Epithelial cell of proximal tubule (primary cell): ENCODE results near the gene GPR78. TPM values are rescaled to one million over a fixed set of nuclear protein-coding genes. Genes with fewer than 3 reads are reported as not detected.

ENCODE experiments used
- DNase-seq: peaks from one replicate; pipeline ENCODE4 v3.0.0-alpha.2; 2011; ENCODE audit warnings: low read depth
- H3K4me3 ChIP-seq: 2 replicates; pipeline ENCODE4 v1.5.1; 2011; ENCODE audit warnings: low read depth, mild to moderate bottlenecking, low read length
- total RNA-seq: library from RNA; depleted of rRNA; stranded (reverse); fragments of >200 nt; gene quantifications from 2 replicates; pipeline ENCODE4 v1.2.3, GENCODE V29; 2015
- TF ChIP-seq, protein P1 (sequence below): conservative IDR thresholded peaks from 2 replicates; pipeline ENCODE4 v1.5.1; 2012; ENCODE audit warnings: low read depth, mild to moderate bottlenecking, low read length

The GPR78 gene, protein sequence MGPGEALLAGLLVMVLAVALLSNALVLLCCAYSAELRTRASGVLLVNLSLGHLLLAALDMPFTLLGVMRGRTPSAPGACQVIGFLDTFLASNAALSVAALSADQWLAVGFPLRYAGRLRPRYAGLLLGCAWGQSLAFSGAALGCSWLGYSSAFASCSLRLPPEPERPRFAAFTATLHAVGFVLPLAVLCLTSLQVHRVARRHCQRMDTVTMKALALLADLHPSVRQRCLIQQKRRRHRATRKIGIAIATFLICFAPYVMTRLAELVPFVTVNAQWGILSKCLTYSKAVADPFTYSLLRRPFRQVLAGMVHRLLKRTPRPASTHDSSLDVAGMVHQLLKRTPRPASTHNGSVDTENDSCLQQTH
- total RNA-seq, result not detected in 2 replicates

DNA sequence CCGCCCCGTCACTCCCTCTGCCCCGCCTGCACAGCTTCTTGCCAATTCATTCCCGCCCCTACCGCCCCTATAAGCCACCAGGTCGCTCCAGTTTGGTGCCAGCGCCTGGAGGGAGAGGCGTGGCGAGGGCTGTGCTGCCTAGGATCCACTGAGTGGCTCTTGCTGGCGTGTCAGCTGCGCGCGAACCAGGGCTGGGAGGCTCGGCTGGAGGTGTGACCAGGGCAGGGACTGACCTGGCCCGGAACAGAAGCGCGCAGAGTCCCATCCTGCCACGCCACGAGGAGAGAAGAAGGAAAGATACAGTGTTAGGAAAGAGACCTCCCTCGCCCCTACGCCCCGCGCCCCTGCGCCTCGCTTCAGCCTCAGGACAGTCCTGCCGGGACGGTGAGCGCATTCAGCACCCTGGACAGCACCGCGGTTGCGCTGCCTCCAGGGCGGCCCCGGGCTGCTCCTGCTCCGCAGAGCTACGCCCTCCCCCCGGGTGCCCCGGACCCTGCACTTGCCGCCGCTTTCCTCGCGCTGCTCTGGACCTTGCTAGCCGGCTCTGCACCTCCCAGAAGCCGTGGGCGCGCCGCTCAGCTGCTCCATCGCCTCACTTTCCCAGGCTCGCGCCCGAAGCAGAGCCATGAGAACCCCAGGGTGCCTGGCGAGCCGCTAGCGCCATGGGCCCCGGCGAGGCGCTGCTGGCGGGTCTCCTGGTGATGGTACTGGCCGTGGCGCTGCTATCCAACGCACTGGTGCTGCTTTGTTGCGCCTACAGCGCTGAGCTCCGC is at the start of gene GPR78:
GPR78 (plus strand) TSS at position 72 of the 773 bp plus-strand sequence; CDS start at position 663, 591 bp downstream.
- no peak for DNase-seq
- H3K4me3 ChIP-seq, result no peak within 1 kb of the TSS
- TF ChIP-seq, protein P1, sequence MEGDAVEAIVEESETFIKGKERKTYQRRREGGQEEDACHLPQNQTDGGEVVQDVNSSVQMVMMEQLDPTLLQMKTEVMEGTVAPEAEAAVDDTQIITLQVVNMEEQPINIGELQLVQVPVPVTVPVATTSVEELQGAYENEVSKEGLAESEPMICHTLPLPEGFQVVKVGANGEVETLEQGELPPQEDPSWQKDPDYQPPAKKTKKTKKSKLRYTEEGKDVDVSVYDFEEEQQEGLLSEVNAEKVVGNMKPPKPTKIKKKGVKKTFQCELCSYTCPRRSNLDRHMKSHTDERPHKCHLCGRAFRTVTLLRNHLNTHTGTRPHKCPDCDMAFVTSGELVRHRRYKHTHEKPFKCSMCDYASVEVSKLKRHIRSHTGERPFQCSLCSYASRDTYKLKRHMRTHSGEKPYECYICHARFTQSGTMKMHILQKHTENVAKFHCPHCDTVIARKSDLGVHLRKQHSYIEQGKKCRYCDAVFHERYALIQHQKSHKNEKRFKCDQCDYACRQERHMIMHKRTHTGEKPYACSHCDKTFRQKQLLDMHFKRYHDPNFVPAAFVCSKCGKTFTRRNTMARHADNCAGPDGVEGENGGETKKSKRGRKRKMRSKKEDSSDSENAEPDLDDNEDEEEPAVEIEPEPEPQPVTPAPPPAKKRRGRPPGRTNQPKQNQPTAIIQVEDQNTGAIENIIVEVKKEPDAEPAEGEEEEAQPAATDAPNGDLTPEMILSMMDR, result no peak

DNA sequence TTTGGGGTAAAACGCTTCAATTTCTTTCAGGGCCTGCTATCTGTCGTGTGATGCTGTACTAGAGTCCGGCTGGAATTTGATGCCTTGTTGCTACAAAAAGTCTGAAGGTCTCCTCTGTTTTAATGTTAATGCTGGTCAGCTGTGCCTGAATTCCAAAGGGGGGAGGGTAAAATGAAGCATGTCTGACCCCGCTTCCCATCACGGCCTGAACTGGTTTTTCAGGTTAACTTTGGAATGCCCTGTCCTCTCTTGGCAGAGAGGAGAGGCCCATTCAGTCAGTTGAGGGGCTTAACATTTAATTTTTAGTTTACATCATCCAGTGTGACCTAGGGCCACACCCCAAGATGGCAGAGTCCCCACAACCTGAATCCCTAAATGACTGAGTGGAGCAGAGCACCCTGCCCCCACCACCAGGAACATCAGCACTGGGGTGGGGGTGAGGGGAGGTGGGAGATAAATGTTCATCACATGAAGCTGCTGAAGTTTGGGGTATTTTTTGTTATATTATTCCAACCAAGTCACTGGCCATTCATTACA is 47.9 kb upstream of the GPR78 start:
- H3K4me3 ChIP-seq, result no peak overlapping the region
- no peak for DNase-seq
- TF ChIP-seq, protein P1, result no peak

DNA sequence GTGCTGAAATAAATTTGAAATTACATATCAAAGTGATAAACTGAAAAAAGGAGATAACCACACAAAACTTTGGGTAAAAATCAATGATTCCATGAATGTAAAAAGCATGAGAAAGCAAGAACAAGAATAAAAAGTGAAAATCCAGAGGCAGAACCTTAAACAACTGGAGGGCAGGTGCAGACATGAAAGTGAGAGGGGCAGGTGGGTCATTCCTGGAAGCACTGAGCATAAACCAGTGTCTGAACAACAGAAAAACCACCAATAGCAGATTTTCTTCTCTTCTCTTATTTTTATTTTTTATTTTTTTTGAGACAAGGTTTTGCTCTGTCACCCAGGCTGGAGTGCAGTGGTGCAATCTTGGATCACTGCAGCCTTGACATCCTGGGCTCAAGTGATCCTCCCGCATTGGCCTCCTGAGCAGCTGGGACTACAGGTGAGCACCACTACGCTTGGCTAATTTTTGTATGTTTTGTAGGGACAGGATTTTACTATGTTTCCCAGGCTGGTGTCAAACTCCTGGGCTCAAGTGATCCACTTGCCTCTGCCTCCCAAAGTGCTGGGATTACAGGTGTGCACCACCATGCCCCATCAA is 46.8 kb upstream of the GPR78 start:
- H3K4me3 ChIP-seq, result no peak overlapping the region
- TF ChIP-seq, protein P1, result no peak
- DNase-seq, result no peak

DNA sequence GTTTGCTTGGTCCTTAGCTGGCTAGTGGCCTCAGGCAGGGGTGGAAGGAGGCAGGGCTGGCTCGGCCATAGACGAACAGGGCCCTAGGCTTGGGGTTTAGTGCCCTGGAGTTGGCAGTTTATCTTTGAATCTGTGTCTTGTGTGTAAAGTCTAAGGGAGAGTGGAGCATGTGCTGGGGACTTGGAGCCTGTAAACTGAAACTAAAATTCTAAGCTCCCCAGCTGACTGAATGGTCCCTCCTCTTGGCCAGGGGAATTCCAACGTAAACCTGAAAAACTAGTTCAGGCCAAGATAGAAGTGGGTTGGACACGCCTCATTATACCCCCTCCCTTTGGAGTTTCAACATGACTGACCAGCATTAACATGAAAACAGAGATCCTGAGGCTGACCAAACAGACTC is 46.1 kb upstream of the GPR78 start:
- peak; percentile 91 for DNase-seq
- no peak overlapping the region for H3K4me3 ChIP-seq
- TF ChIP-seq, protein P1, result no peak

DNA sequence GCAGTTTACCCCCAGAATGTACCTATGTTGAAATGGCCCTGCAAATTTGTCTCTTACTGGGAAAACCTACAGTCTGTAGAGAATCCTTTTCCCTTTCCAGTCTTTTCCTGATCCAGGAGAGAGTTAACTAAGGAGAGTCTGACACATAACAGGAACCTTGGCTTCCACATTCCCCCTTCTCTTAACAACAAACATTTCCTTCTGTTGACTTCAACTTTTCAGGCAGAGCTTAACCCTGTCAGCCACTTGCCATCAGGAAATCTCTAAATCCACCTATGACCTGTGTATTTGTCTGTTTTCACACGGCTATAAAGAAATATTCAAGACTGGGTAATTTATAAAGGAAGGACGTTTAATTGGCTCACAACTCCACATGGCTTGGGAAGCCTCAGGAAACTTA is 45.6 kb upstream of the GPR78 start:
- H3K4me3 ChIP-seq, result no peak overlapping the region
- TF ChIP-seq, protein P1, result no peak
- no peak for DNase-seq

DNA sequence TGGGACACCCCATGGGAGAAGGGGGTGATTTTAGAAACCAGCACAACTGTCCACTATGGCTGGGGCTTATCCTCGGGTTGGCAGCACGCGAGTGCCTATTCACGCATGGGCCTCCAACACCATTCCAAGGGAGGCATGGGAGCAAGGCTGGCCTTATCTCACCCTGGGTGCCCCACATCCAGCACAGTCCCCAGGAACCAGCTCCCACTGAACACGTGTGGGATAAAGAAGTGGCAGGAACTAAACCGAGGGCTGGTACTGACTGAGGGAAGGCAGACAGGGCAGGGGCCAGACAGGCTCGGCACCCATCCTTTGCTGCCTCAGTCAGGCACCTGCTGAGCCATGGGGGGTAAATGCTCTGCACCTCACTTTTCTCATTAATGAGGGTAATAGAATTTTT is 43.7 kb upstream of the GPR78 start:
- H3K4me3 ChIP-seq, result no peak overlapping the region
- TF ChIP-seq, protein P1, result no peak
- DNase-seq, result no peak
